ENCODE measurements around the gene ZNF500. TPM values are rescaled to one million over a fixed set of nuclear protein-coding genes. Genes with fewer than 3 reads are reported as not detected.

ZNF500 gene
- total RNA-seq, 1 donor from 2014 or later, result 6.8 TPM

- Histone ChIP-seq H3K27me3 (ENCODE audit: control insufficient read depth in 3 of 3, insufficient read depth in 3 of 3, low read length in 3 of 3) (no peaks in the 10 kb centered on the region), H3K4me1 (ENCODE audit: control insufficient read depth in 3 of 3, insufficient read depth in 3 of 3, low read length in 3 of 3) (peaks cover 11 to 15% (median 14%) of the 10 kb centered on the region in 3 donors), H3K4me3 (ENCODE audit: low read length in 3 of 3) (no peak overlapping the region), H3K9me3 (ENCODE audit: control insufficient read depth in 3 of 3, low read length in 3 of 3) (no peaks in the 10 kb centered on the region), H3K9ac (ENCODE audit: low read depth in 1 of 3, low read length in 3 of 3) (no peak overlapping the region), H3K36me3 (ENCODE audit: control insufficient read depth in 3 of 3, insufficient read depth in 3 of 3, low read length in 3 of 3) (peaks cover 20 to 26% (median 21%) of the 10 kb centered on the region in 3 donors), H3K27ac (ENCODE audit: low read depth, low read length) (no peak overlapping the region)
Observed at GRCh38 chr16:4796982-4797804, 30.2 kb upstream of the ZNF500 start.

DNA sequence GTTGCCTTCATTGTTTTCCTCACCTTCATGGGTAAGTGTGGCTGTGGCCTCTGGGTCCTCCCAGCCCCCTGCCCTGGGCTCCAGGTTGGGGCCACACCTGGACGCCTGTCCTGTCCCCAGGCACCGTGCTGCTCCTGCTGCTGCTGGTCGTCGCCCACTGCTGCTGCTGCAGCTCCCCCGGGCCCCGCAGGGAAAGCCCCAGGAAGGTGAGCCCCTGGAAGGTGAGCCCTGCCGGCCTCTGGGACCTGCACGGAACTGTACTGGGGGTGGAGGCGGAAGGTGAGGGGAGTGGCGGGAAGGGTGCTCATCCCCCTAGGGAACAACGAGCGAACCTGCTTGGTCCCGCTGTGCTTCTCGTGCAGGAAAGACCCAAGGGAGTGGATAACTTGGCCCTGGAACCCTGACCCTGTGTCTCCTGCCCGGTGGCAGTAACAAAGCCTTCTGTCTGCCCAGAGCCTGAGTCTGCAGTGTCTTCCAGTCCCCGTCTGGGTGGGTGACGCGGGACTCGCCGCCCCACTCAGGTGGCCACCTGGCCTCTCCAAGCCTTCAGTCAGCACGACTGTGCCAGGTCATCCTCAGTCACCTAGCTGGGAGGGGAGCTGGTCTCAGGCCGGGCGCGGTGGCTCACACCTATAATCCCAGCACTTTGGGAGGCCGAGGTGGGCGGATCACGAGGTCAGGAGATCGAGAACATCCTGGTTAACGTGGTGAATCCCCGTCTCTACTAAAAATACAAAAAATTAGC lies 29.0 kb upstream of the ZNF500 start:
- Histone ChIP-seq H3K9me3 (ENCODE audit: control insufficient read depth in 3 of 3, low read length in 3 of 3) (no peaks in the 10 kb centered on the region), H3K27ac (ENCODE audit: low read depth, low read length) (no peak overlapping the region), H3K27me3 (ENCODE audit: control insufficient read depth in 3 of 3, insufficient read depth in 3 of 3, low read length in 3 of 3) (no peaks in the 10 kb centered on the region), H3K9ac (ENCODE audit: low read depth in 1 of 3, low read length in 3 of 3) (no peak overlapping the region), H3K36me3 (ENCODE audit: control insufficient read depth in 3 of 3, insufficient read depth in 3 of 3, low read length in 3 of 3) (peaks cover 20 to 26% (median 21%) of the 10 kb centered on the region in 3 donors), H3K4me1 (ENCODE audit: control insufficient read depth in 3 of 3, insufficient read depth in 3 of 3, low read length in 3 of 3) (peaks cover 2 to 6% (median 3%) of the 10 kb centered on the region in 3 donors), H3K4me3 (ENCODE audit: low read length in 3 of 3) (no peak overlapping the region)

- Histone ChIP-seq H3K36me3 (ENCODE audit: control insufficient read depth in 3 of 3, insufficient read depth in 3 of 3, low read length in 3 of 3) (peaks cover 20 to 26% (median 21%) of the 10 kb centered on the region in 3 donors), H3K27ac (ENCODE audit: low read depth, low read length) (no peak within 1 kb of the TSS), H3K4me3 (ENCODE audit: low read length in 3 of 3) (no peak within 1 kb of the TSS), H3K4me1 (ENCODE audit: control insufficient read depth in 3 of 3, insufficient read depth in 3 of 3, low read length in 3 of 3) (peaks cover 0 to 1% (median 0%) of the 10 kb centered on the region in 3 donors), H3K9me3 (ENCODE audit: control insufficient read depth in 3 of 3, low read length in 3 of 3) (no peaks in the 10 kb centered on the region), H3K27me3 (ENCODE audit: control insufficient read depth in 3 of 3, insufficient read depth in 3 of 3, low read length in 3 of 3) (no peaks in the 10 kb centered on the region), H3K9ac (ENCODE audit: low read depth in 1 of 3, low read length in 3 of 3) (no peak within 1 kb of the TSS)
Observed at GRCh38 chr16:4795181-4795827, 28.3 kb upstream of the ZNF500 start, which contains the start of gene SMIM22. Gene SMIM22, plus strand, starts transcription at chr16:4795369. Its CDS starts 366 bp downstream, at chr16:4795735.

GRCh38 chr16:4792951-4793513 lies 26.1 kb upstream of the ZNF500 start:
- no peak overlapping the region for H3K9ac ChIP-seq (ENCODE audit: low read depth in 1 of 3, low read length in 3 of 3)
- H3K9me3 ChIP-seq (ENCODE audit: control insufficient read depth in 3 of 3, low read length in 3 of 3), result no peaks in the 10 kb centered on the region
- H3K36me3 ChIP-seq (ENCODE audit: control insufficient read depth in 3 of 3, insufficient read depth in 3 of 3, low read length in 3 of 3), result peaks cover 5 to 10% (median 8%) of the 10 kb centered on the region in 3 donors
- H3K4me1 ChIP-seq (ENCODE audit: control insufficient read depth in 3 of 3, insufficient read depth in 3 of 3, low read length in 3 of 3), result no peaks in the 10 kb centered on the region
- no peak overlapping the region for H3K4me3 ChIP-seq (ENCODE audit: low read length in 3 of 3)
- no peaks in the 10 kb centered on the region for H3K27me3 ChIP-seq (ENCODE audit: control insufficient read depth in 3 of 3, insufficient read depth in 3 of 3, low read length in 3 of 3)
- no peak overlapping the region for H3K27ac ChIP-seq (ENCODE audit: low read depth, low read length)

DNA sequence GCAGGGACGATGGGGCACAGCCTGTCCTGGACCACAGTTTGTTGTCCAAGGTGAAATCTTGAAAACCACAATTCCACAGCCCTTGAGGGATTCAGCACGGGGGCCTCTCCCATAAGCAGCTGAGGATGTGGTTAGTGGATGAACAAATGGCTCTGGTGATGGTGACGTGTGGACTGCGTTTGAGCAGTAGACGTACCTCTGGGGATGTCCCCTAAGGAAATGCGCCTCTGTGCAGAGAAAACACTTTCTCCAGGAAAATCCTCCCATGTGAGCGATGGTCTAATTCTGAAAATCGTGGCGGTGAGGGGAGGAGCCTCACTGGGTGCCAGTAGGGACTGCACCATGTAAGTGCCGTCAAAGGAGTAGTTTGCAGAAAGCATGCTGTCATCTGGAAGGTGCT lies 23.9 kb upstream of the ZNF500 start:
- H3K36me3 ChIP-seq (ENCODE audit: control insufficient read depth in 3 of 3, insufficient read depth in 3 of 3, low read length in 3 of 3), result no peaks in the 10 kb centered on the region
- H3K4me3 ChIP-seq (ENCODE audit: low read length in 3 of 3), result no peak overlapping the region
- H3K9me3 ChIP-seq (ENCODE audit: control insufficient read depth in 3 of 3, low read length in 3 of 3), result no peaks in the 10 kb centered on the region
- no peaks in the 10 kb centered on the region for H3K4me1 ChIP-seq (ENCODE audit: control insufficient read depth in 3 of 3, insufficient read depth in 3 of 3, low read length in 3 of 3)
- H3K27me3 ChIP-seq (ENCODE audit: control insufficient read depth in 3 of 3, insufficient read depth in 3 of 3, low read length in 3 of 3), result no peaks in the 10 kb centered on the region
- H3K27ac ChIP-seq (ENCODE audit: low read depth, low read length), result no peak overlapping the region
- no peak overlapping the region for H3K9ac ChIP-seq (ENCODE audit: low read depth in 1 of 3, low read length in 3 of 3)

- Histone ChIP-seq H3K36me3 (ENCODE audit: control insufficient read depth in 3 of 3, insufficient read depth in 3 of 3, low read length in 3 of 3) (no peaks in the 10 kb centered on the region), H3K4me3 (ENCODE audit: low read length in 3 of 3) (no peak overlapping the region), H3K9ac (ENCODE audit: low read depth in 1 of 3, low read length in 3 of 3) (no peak overlapping the region), H3K27me3 (ENCODE audit: control insufficient read depth in 3 of 3, insufficient read depth in 3 of 3, low read length in 3 of 3) (no peaks in the 10 kb centered on the region), H3K27ac (ENCODE audit: low read depth, low read length) (no peak overlapping the region), H3K9me3 (ENCODE audit: control insufficient read depth in 3 of 3, low read length in 3 of 3) (no peaks in the 10 kb centered on the region), H3K4me1 (ENCODE audit: control insufficient read depth in 3 of 3, insufficient read depth in 3 of 3, low read length in 3 of 3) (no peaks in the 10 kb centered on the region)
Observed at GRCh38 chr16:4790261-4790660, 23.3 kb upstream of the ZNF500 start.

- no peaks in the 10 kb centered on the region for H3K4me1 ChIP-seq (ENCODE audit: control insufficient read depth in 3 of 3, insufficient read depth in 3 of 3, low read length in 3 of 3)
- no peak overlapping the region for H3K27ac ChIP-seq (ENCODE audit: low read depth, low read length)
- no peaks in the 10 kb centered on the region for H3K27me3 ChIP-seq (ENCODE audit: control insufficient read depth in 3 of 3, insufficient read depth in 3 of 3, low read length in 3 of 3)
- no peak overlapping the region for H3K4me3 ChIP-seq (ENCODE audit: low read length in 3 of 3)
- H3K9me3 ChIP-seq (ENCODE audit: control insufficient read depth in 3 of 3, low read length in 3 of 3), result no peaks in the 10 kb centered on the region
- H3K9ac ChIP-seq (ENCODE audit: low read depth in 1 of 3, low read length in 3 of 3), result no peak overlapping the region
- no peaks in the 10 kb centered on the region for H3K36me3 ChIP-seq (ENCODE audit: control insufficient read depth in 3 of 3, insufficient read depth in 3 of 3, low read length in 3 of 3)
Observed at GRCh38 chr16:4788910-4789309, 21.9 kb upstream of the ZNF500 start.

- Histone ChIP-seq H3K9ac (ENCODE audit: low read depth in 1 of 3, low read length in 3 of 3) (no peak overlapping the region), H3K4me3 (ENCODE audit: low read length in 3 of 3) (no peak overlapping the region), H3K27me3 (ENCODE audit: control insufficient read depth in 3 of 3, insufficient read depth in 3 of 3, low read length in 3 of 3) (no peaks in the 10 kb centered on the region), H3K27ac (ENCODE audit: low read depth, low read length) (no peak overlapping the region), H3K36me3 (ENCODE audit: control insufficient read depth in 3 of 3, insufficient read depth in 3 of 3, low read length in 3 of 3) (no peaks in the 10 kb centered on the region), H3K4me1 (ENCODE audit: control insufficient read depth in 3 of 3, insufficient read depth in 3 of 3, low read length in 3 of 3) (no peaks in the 10 kb centered on the region), H3K9me3 (ENCODE audit: control insufficient read depth in 3 of 3, low read length in 3 of 3) (no peaks in the 10 kb centered on the region)
Observed at GRCh38 chr16:4788489-4788889, 21.5 kb upstream of the ZNF500 start.

GRCh38 chr16:4787627-4788482 lies 20.9 kb upstream of the ZNF500 start, which contains the start of gene SEPTIN12:
Gene SEPTIN12, minus strand, starts transcription at chr16:4788345. Its CDS starts 700 bp downstream, at chr16:4787645.
- Histone ChIP-seq H3K27me3 (ENCODE audit: control insufficient read depth in 3 of 3, insufficient read depth in 3 of 3, low read length in 3 of 3) (no peaks in the 10 kb centered on the region), H3K9me3 (ENCODE audit: control insufficient read depth in 3 of 3, low read length in 3 of 3) (no peaks in the 10 kb centered on the region), H3K4me3 (ENCODE audit: low read length in 3 of 3) (no peak within 1 kb of the TSS), H3K9ac (ENCODE audit: low read depth in 1 of 3, low read length in 3 of 3) (no peak within 1 kb of the TSS), H3K27ac (ENCODE audit: low read depth, low read length) (no peak within 1 kb of the TSS), H3K4me1 (ENCODE audit: control insufficient read depth in 3 of 3, insufficient read depth in 3 of 3, low read length in 3 of 3) (no peaks in the 10 kb centered on the region), H3K36me3 (ENCODE audit: control insufficient read depth in 3 of 3, insufficient read depth in 3 of 3, low read length in 3 of 3) (no peaks in the 10 kb centered on the region)

All from skeletal muscle tissue (tissue), 4 donors.